GM12873 (cell line): ENCODE measurements around the gene SUPT6H.
A peak's percentile ranks its signal among the peaks of the same experiment; 100 is the strongest.

Source experiments
- TF ChIP-seq, protein P1 (sequence below): IDR thresholded peaks from 2 replicates; pipeline ENCODE4 v1.5.1; 2012; ENCODE audit warnings: low read depth, mild to moderate bottlenecking, moderate library complexity, low read length, control low read depth; ENCODE audit not compliant: insufficient read depth; ENCODE audit errors: missing control alignments

Gene SUPT6H

DNA sequence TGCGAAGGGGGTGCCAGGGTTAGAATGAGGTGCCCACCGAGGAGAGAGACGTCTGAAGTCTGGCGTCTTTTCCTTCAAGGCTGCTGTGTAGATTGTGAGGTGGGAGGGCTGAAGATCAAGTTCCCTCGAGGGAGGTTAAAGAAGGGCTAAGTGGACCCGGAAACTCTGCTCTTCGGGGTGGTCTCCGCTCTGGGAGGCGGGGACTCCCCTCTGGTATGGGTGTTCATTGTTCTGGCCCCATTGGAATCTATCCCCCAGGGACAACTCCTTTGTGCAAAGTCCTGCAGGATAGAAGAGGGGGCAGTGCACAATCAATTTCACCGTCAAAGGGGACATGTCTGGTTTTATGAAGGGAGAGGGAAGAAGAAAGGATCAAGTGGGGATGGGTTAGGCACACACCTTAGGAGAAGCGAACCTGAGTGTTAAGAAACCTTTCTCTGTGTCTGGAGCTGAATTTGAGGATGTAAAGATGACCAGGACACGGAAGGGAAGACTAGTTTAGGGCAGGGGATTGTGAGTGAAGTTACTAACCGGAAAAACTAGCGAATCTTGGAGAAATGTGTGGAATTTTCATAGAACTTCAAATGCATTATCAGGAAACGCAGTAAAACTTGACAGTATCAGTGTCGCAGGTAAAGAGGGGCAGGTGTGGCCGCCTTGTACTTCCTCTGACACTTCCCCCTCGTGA, 56.5 kb downstream of the SUPT6H start:
- TF ChIP-seq, protein P1, sequence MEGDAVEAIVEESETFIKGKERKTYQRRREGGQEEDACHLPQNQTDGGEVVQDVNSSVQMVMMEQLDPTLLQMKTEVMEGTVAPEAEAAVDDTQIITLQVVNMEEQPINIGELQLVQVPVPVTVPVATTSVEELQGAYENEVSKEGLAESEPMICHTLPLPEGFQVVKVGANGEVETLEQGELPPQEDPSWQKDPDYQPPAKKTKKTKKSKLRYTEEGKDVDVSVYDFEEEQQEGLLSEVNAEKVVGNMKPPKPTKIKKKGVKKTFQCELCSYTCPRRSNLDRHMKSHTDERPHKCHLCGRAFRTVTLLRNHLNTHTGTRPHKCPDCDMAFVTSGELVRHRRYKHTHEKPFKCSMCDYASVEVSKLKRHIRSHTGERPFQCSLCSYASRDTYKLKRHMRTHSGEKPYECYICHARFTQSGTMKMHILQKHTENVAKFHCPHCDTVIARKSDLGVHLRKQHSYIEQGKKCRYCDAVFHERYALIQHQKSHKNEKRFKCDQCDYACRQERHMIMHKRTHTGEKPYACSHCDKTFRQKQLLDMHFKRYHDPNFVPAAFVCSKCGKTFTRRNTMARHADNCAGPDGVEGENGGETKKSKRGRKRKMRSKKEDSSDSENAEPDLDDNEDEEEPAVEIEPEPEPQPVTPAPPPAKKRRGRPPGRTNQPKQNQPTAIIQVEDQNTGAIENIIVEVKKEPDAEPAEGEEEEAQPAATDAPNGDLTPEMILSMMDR, result no peak

DNA sequence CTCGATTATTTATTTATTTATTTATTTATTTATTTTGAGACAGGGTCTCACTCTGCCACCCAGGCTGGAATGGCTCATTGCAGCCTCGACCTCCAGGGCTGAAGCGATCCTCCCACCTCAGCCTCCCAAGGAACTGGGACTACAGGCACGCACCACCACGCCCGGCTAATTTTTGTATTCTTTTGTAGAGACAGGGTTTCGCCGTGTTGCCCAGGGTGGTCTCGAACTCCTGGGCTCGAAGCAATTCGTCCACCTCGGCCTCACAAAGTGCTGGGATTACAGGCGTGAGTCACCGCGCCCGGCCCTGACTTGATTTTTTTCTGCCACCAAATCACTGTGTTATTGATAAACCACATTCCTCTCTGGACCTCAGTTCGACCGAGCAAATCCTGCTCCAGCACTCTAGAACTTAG, 57.0 kb downstream of the SUPT6H start:
- TF ChIP-seq, protein P1, result no peak

DNA sequence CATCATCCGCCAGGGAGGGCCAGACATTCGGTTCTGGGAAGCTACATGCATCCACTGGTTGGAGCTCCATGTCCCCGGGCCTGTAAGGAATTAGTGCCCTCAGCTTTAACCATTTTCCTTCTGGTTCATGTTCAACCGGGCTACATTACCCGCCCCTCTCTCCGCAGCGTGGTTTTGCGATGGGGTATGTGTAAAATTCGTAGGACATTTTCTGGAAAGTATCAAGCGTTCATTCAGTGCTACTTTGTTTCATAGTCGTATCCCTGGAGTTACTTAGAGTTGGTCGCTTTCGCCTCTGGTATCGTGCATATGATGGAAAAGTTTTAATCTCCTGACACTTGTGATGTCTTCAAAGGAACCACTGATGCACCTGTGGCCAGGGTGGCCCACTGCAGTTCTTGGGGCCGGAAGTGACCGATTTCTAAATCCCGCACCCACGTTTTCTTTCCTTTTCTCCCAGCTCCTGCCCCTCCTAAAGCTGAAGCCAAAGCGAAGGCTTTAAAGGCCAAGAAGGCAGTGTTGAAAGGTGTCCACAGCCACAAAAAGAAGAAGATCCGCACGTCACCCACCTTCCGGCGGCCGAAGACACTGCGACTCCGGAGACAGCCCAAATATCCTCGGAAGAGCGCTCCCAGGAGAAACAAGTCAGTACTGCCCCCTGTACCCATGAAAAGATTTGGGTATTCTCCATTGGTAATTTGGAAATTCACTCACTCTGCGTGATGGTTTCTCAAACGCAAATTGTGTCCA, 58.4 kb downstream of the SUPT6H start:
- TF ChIP-seq, protein P1, result peak; percentile 24

DNA sequence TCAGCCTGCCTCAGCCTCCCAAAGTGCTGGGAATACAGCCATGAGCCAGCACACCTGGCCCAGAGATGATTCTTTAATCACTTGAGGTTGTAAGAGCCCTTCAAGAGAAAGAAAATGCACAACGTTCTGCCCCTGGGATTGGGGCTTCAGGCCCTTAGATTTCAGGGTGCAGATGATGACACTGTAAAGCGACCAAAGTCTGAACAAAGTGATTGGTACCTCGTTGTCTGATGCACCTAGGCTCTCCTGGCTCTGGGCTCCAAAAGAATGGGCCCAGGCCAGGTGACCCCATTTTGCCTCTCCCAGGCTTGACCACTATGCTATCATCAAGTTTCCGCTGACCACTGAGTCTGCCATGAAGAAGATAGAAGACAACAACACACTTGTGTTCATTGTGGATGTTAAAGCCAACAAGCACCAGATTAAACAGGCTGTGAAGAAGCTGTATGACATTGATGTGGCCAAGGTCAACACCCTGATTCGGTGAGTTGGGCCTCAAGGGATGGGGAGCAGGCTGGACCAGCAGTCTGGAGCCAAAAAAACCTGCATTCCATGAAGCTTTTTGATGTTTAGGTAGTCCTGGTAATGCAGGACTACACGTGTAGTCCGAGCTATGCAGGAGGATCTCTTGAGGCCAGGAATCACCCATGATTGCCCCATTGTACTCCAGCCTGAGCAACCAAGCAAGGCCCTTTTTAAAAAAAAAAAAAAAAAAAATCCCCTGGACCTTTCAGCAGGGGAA, 60.6 kb downstream of the SUPT6H start:
- TF ChIP-seq, protein P1, result no peak

DNA sequence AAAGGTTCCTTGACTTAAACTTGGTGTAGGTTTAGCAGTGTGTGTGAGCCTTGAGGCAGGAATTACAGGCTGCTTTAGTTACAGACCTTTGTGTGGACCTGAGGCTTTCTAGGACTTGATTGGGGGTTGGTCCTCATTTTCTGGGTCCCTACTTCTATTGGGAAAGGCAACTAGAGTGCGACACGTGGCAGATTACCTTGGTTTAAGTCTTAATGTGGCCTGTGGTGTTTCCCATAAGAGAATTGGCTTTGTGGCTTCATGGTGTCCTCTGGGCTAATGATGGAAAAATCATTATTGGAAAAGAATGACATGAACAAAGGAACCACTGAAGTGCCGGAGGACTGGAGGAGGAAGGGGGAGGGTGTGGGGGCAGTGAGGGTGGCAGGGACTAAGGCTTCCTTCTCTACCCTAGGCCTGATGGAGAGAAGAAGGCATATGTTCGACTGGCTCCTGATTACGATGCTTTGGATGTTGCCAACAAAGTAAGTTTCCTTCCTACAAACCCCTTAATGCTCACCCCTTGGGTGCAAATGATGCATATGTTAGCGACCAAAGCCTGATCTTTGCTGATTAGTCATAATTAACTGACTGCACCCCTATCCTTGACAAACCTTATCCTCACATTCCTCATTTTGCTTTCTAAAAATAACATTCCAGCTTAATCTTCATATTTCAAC, 61.3 kb downstream of the SUPT6H start:
- TF ChIP-seq, protein P1, result no peak

DNA sequence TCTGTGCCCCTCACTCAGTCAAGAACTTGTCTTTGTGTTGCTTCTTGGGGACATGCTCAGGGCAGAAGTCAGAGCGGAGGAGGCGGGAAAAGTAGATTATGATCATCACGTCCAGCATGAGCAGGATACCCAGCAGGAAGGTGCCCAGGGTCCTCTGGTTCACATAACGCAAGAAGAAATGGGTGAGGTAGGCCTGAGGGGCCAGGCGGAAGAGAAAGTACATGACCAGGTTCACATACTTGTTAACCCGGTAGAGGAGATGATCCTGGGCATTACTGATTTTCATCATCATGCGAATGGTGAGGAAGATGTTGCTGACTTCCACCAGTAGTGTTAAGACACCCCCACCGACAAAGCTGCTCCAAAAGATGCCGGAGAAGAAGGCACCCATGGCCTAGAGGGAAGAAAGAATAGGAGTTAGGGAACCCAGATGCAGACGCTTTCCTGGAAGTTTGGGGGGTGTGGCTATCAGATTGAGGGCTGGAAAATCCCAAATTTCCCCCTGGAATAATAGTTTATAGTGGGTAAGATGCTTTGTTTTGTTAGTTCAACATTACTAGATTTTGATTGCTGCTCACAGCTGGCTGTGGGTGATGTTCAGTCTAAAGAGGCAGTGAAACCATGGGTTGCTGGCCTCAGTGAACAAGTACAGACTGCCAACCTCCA, 62.6 kb downstream of the SUPT6H start:
- TF ChIP-seq, protein P1, result no peak
